AG04449 (cell line): ENCODE results near the gene KIAA2012.

ENCODE experiments used
- CTCF ChIA-PET: fragments of 350-600 bp; formaldehyde crosslinking; extraction: SDS; loops from one replicate; lab custom pipeline; 2021; ENCODE audit warnings: antibody characterized with exemption; lab: Yijun Ruan, JAX
- POLR2A ChIA-PET: fragments of 400-600, 350-600 bp; formaldehyde crosslinking; extraction: SDS; loops from one replicate; lab custom pipeline; 2020; ENCODE audit warnings: antibody characterized with exemption, inconsistent platforms; lab: Yijun Ruan, JAX
- DNase-seq: peaks from one replicate; pipeline ENCODE4 v3.0.0-alpha.2; 2010; ENCODE audit warnings: low read depth, low spot score
- H3K4me3 ChIP-seq: 2 replicates; pipeline ENCODE4 v1.5.1; 2011; ENCODE audit warnings: low read depth, mild to moderate bottlenecking, control low read depth, low read length
- TF ChIP-seq, protein P1 (sequence below): IDR thresholded peaks from one replicate; pipeline ENCODE4 v1.5.1; 2011; ENCODE audit warnings: mild to moderate bottlenecking, moderate library complexity, low read length, control low read depth, inconsistent platforms; ENCODE audit not compliant: insufficient read depth; ENCODE audit errors: missing control alignments

The KIAA2012 gene

GRCh38 chr2:202154613-202155012 lies 81.6 kb downstream of the KIAA2012 start:
- no peak overlapping the region for H3K4me3 ChIP-seq
- ChIA-PET CTCF (interaction anchor here (1.0 to 2.7 kb wide), 3 partner anchors 24 to 294 kb away, joined by 4 to 11 read pairs (median 4); no protein-coding TSS in a partner anchor), POLR2A (no interaction called here)
- no peak for DNase-seq
- TF ChIP-seq, protein P1, sequence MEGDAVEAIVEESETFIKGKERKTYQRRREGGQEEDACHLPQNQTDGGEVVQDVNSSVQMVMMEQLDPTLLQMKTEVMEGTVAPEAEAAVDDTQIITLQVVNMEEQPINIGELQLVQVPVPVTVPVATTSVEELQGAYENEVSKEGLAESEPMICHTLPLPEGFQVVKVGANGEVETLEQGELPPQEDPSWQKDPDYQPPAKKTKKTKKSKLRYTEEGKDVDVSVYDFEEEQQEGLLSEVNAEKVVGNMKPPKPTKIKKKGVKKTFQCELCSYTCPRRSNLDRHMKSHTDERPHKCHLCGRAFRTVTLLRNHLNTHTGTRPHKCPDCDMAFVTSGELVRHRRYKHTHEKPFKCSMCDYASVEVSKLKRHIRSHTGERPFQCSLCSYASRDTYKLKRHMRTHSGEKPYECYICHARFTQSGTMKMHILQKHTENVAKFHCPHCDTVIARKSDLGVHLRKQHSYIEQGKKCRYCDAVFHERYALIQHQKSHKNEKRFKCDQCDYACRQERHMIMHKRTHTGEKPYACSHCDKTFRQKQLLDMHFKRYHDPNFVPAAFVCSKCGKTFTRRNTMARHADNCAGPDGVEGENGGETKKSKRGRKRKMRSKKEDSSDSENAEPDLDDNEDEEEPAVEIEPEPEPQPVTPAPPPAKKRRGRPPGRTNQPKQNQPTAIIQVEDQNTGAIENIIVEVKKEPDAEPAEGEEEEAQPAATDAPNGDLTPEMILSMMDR: no peak

- DNase-seq: no peak
- no peak overlapping the region for H3K4me3 ChIP-seq
- ChIA-PET CTCF (interaction anchor here (1.1 to 4.9 kb wide), 5 partner anchors 21 to 297 kb away, joined by 4 to 26 read pairs (median 9); partner anchors contain the start of gene KIAA2012), POLR2A (no interaction called here)
- TF ChIP-seq, protein P1: no peak
Observed at GRCh38 chr2:202157211-202157990, 84.3 kb downstream of the KIAA2012 start.

DNA sequence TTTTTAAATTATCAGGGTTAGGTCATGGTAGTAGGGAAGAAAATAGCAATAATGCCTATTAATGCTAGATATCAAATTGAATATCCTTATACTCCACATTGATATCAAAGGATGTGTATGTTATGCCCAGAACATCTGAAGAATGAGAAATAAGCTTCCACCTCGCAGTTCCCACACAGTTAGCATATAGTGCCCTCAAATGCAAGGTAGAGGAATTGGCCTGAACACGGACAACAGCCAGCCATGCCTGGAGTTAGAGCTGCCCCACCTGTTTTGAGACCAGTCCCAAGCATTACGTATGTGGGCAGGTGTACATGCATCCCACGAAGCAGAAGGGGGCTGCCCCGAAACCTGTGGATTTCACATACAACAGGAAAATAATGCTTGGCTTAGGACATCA lies 85.7 kb downstream of the KIAA2012 start:
- CTCF ChIA-PET: interaction anchor here (0.7 to 4.9 kb wide), 15 partner anchors 9 to 378 kb away, joined by 3 to 26 read pairs (median 4); partner anchors contain the start of genes ALS2 and KIAA2012
- TF ChIP-seq, protein P1: peak; percentile 66
- no peak for DNase-seq
- POLR2A ChIA-PET: no interaction called here
- H3K4me3 ChIP-seq: no peak overlapping the region

GRCh38 chr2:202161151-202161835 lies 88.2 kb downstream of the KIAA2012 start:
- H3K4me3 ChIP-seq: no peak overlapping the region
- TF ChIP-seq, protein P1: no peak
- ChIA-PET POLR2A (no interaction called here), CTCF (interaction anchor here (1.5 to 4.9 kb wide), 5 partner anchors 10 to 301 kb away, joined by 4 to 26 read pairs (median 6); no protein-coding TSS in a partner anchor)
- DNase-seq: no peak

DNA sequence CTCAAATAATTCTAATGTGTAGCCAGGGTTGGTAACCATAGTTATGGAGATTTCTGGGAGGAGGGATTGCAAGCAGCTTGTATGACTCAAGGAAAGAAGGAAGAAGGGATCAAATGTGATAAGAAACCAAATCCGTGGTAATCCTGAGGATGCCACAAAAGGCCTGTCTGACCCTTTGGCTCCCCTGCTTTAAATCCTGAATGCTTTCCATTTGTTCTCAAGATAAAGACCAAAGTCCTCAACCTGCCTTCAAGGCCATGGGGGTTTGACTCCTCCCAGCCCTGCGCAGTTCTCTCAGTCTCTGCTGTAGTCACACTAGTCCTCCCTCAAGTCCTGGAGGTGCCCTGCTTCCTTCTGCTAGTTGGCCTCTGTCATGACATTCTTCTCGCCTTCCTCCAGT lies 91.4 kb downstream of the KIAA2012 start:
- TF ChIP-seq, protein P1: no peak
- no peak for DNase-seq
- ChIA-PET POLR2A (no interaction called here), CTCF (interaction anchor here (0.8 to 1.9 kb wide), 6 partner anchors 11 to 305 kb away, joined by 4 to 10 read pairs (median 6); no protein-coding TSS in a partner anchor)
- no peak overlapping the region for H3K4me3 ChIP-seq

- DNase-seq: no peak
- POLR2A ChIA-PET: no interaction called here
Observed at GRCh38 chr2:202165208-202165607, 92.2 kb downstream of the KIAA2012 start.

More at GRCh38 chr2:202165208-202165607, 92.2 kb downstream of the KIAA2012 start:
- CTCF ChIA-PET: interaction anchor here (1.6 to 1.9 kb wide), 2 partner anchors 14 to 129 kb away, joined by 4 to 10 read pairs; no protein-coding TSS in a partner anchor
- no peak overlapping the region for H3K4me3 ChIP-seq
- TF ChIP-seq, protein P1: no peak
